HG03565 (cell line): ENCODE data around the gene LMNTD1.
"Not testable (repeated sequence)": the region's sequence is repeated elsewhere in the genome, so short reads cannot be mapped to it uniquely, and the experiment has no call there.

Experiments
- ATAC-seq: cut with Tn5 transposase; IDR thresholded peaks from one replicate; pipeline ENCODE4 v1.9.1; 2021; ENCODE audit warnings: mild to moderate bottlenecking, moderate library complexity; ENCODE audit not compliant: unreplicated experiment

The LMNTD1 gene

GRCh38 chr12:25493682-25494081, 59.4 kb downstream of the LMNTD1 start:
- ATAC-seq: no peak

DNA sequence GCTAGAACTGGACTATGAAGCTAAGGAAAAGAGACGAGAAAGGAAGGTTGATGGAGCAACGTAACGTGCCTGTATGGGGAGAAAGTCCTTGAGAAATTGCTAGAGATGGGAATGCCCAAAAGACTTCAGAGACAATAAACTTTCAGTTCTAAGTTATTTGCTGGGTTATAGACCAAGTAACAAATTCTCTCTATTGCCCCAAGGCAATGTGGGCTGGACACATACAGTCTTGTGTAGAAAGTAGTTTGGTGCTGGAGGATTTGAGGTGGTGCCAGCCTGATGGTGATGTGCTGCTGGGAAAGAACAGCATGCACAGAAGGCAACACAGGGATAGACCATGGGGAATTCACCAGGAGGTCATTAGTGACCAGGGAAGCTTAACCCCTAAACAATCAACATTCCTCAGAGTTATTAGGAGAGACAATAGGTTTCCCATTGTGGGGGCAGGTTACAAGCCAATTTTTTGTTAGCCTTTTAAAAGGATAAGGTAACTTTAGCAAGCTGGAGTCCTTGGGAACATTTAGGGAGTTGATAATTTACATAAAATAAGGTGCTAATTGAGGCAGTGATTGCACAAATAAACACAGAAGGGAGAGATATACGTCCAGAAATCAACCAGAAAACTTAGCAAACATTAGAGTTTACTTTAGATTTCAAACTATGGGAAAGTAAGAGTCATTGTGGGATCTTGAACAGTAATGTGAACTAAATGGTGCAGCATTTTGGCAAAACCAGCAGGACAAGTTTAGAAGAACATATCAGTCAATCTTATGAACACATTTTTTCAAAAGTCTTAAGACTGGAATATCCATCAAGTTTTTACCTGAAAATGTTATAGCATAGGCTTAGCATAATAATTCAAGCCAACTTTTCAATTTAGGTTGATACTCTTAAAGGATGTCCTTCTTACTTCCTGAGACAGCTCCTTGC, 61.4 kb downstream of the LMNTD1 start:
- no peak for ATAC-seq

DNA sequence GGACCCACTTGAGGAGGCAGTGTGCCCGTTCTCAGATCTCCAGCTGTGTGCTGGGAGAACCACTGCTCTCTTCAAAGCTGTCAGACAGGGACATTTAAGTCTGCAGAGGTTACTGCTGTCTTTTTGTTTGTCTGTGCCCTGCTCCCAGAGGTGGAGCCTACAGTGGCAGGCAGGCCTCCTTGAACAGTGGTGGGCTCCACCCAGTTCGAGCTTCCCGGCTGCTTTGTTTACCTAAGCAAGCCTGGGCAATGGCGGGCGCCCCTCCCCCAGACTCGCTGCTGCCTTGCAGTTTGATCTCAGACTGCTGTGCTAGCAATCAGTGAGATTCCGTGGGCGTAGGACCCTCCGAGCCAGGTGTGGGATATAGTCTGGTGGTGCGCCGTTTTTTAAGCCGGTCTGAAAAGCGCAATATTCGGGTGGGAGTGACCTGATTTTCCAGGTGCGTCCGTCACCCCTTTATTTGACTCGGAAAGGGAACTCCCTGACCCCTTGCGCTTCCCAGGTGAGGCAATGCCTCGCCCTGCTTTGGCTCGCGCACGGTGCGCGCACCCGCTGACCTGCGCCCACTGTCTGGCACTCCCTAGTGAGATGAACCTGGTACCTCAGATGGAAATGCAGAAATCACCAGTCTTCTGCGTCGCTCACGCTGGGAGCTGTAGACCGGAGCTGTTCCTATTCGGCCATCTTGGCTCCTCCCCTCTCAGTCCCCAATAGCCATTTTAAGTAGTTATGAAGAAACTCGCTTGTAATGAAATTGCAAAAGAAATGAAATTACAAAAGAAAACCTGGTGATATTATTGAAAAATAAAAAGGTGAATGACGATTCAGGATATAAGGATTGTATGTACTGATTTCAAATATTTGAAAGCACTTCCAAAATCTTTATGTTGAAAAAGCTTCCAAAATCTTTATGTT, 63.9 kb downstream of the LMNTD1 start:
- not testable (repeated sequence) for ATAC-seq

- ATAC-seq: no peak
Observed at GRCh38 chr12:25482625-25483024, 70.5 kb downstream of the LMNTD1 start.

DNA sequence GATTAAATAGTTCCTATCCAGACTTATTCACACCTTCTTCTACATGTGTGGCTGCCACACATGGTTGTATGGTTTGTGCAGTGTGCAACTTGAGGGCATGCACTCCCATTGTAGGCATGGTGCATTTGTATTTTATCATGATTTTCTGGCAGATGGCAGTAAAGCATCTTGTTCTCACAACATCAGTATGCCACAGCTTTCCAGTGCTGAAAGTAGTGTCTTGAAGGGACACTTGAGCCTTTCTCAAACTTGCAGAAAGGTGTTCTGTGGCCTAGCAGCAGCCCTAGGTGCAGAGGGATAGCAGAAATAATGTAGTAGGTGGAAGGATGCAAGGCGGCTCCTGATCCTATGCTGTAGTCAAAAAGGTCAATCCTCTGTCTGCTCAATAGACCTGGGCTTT, 72.9 kb downstream of the LMNTD1 start:
- ATAC-seq: no peak

DNA sequence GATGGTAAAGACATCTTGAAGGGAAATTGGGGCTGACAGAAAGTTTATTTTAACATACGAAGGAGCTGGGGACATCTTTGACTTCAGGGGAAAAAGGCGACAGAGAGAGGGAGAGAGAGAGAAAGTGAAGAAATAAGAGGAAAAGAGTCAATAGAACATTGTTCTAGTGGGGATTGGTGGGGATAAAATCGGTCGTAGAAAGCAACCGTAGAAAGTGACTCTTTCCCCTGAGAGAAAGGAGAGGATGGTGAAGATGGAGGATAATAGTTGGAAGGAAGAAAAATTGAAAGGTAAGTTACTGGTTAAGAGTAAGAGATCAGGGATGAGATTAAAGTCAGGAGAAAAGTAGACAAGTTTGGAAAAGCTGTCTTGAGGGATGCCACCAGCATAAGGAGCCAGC, 75.9 kb downstream of the LMNTD1 start:
- ATAC-seq: no peak

- no peak for ATAC-seq
Observed at GRCh38 chr12:25472453-25472852, 80.6 kb downstream of the LMNTD1 start.

DNA sequence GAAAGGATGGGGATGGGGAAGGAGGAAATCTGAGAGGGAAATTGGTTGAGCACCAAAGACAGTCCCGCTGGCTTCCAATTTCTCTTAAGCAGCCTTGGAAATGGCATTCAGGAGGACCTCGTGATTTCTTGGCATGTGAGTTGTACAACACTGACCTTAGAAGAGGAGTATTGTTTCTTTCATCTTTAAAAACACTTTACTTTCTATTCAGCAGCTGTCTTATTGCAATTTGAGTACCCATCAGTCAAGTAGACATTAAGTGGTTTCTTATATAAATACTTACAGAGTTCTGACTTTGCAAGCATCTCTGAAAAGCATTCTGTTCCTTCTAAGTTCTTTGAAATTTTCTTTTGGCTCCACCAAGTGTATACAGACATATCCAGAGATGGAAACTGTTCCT, 83.2 kb downstream of the LMNTD1 start:
- no peak for ATAC-seq

DNA sequence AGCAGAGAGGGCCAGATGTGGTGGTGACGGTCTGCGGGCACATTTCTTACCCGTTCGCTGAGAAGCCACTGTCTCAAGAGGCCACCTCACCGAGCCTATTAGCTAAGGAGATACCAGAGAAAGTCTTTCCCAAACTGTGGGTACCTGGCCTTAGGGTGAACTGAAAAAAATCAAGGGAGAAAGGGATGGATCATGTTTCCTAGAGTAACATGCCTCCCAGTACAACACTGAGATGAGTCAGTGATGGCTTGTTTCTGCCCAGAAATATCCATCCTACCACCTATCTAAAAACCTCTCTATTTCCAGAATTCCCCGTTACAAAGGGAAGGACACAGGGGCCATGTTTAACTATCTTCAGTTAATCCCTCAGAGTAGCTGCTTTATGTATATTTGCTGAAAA, 83.7 kb downstream of the LMNTD1 start:
- ATAC-seq: no peak

- ATAC-seq: no peak
Observed at GRCh38 chr12:25463521-25463920, 89.6 kb downstream of the LMNTD1 start.

DNA sequence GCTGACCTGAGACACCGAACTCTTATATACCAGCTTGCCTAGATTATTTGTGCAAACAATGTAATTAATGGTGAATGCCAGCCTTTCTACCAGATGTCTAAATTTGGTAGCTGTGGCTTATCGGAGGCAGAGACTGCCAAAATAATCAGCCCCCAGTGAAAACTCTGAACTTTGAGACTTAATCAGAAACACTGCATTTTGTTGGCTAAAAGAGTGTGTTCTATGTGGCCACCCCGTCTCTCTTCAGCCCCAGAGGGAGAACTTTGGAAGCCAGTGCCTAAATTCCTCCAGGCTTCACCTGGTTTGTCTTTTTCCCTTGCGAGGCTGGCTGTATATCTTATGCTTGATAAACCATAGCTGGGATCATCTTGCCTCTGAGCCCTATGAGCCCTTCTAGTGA, 90.1 kb downstream of the LMNTD1 start:
- ATAC-seq: no peak

DNA sequence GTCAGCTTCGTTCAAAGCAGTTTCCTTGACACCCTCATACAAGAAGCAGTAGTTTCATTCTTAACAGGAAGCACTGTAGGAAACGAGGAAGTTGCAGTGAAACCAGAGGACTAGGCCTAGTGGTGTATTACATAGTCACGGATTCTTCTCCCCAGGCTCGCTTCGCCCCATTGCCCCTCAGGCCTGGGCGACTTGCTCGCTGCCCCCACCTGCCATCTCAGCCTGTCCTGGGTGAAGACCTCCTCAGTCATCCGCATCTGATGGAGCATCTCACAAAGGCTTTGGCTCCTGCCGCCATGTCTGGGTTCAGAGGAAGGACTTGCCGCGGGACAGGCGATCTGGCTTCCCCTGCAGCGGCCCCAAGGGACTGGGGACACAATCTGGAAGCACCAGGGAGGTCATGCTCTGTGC, 93.5 kb downstream of the LMNTD1 start:
- peak; percentile 89 for ATAC-seq

DNA sequence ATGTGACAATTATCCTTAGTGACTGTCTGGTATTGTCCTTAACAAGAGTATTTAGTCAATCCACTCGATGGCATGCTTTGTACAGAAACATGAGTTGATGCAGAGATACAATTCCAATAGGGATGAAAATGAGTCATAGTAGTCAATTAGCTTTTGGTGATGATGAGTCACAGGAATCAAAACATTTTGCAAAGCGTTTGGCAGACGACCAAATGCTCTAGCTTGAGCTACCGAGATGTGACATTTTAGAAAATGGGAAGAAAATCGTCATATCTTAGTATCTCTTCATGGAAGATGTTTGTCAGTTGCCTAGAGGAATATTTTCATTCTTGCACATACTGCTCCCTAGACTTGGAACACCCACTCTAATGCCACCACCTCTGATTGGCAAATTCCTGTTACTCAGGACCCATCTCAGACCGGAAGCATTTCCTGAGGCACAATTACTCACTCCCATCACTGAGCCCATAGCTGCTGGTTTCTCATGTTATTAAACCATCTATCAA, 95.0 kb downstream of the LMNTD1 start:
- no peak for ATAC-seq

- no peak for ATAC-seq
Observed at GRCh38 chr12:25456474-25456873, 96.6 kb downstream of the LMNTD1 start.

DNA sequence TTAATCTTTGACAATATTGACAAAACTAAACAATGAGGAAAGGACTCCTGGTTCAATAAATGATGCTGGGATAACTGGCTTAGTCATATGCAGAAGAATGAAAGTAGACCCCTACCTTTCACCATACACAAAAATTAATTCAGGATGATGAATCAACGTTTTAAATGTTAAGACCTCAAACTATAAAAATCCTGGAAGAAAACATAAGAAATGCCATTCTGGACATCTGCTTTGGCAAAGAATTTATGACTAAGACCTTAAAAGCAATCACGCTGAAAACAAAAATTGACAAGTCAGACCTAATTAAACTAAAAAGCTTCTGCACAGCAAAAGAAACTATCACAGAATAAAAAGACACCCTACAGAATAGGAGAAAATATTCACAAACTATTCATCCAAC, 97.4 kb downstream of the LMNTD1 start:
- ATAC-seq: no peak

- ATAC-seq: no peak
Observed at GRCh38 chr12:25449007-25449406, 104.1 kb downstream of the LMNTD1 start.

DNA sequence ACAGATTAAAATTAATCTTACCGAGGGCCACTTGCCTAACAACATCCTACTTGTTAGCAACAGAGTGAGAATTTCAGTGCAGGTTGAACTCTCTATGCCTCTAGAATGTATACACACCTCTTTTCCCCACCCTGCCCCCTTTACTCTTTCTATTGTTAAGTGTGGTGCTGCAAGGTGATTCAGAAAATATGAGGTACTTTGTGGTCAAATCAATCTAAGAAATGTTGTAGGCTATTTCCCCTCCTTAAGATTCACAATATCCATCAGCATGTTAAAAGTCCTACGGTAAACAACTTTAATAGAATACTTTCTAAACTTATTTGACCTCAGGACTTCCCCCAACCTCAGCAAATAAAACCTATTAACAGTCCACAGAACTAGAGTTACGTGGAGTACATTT, 106.0 kb downstream of the LMNTD1 start:
- ATAC-seq: no peak

- no peak for ATAC-seq
Observed at GRCh38 chr12:25438638-25439037, 114.4 kb downstream of the LMNTD1 start.

DNA sequence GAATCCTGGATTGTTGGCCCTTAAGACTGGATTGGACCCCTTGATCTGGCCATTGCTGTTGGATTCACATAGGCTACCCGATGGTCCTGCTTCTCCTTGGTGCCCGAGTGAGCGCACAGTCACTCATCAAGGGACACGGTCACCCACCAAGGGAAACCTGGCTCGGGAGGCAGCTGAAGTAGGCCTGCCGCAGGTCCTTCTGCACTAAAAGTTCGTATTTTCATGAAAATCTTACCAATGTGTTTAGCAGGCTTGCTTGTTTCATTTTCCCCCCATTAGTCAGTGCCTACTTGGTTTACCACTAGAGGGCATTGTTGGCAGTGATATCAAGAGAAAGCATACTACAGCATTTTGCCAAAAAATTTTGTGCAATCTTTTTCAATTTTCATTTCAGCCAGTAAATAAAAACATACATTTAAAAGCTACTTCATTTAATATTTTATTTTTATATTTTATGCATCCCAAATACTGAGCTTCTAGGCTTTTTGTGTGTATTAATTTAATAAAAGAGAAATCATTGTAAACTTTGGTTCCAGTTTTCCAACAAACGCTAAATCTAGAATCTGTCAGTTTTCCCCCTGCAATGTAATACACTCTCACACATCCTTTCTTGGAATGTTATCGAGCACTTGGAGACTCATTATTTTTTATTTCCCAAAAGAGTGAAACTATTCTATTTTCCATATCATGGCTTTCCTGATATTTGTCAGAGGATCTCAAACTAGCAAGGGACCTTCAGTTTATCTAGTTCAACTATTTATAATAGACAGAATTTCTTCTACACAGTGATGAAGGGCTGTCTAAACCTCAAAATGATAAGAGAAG, 116.7 kb downstream of the LMNTD1 start:
- ATAC-seq: peak; percentile 65

- no peak for ATAC-seq
Observed at GRCh38 chr12:25435431-25435830, 117.7 kb downstream of the LMNTD1 start.

DNA sequence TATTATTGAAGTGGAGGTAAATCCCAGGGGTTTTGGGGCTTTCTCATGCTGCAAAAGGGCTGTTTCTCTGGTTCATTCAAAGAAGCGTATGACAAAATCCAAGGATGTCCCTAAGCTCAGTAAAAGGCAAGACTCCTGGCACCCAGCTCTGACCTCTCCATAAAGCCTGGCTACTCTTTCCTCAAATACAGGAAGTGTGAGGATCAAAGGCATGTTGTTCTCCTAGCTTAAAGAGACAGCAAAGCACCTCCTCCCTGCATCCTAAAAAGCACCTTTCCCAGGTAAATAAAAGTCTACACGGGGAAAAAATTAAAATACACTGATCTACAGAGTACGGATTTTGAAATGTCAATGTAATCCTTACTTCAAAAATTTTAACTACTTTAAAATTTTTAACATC, 118.6 kb downstream of the LMNTD1 start:
- ATAC-seq: no peak
